IMR-90 (cell line): ENCODE results near the gene NRXN2. TPM values are rescaled to one million over a fixed set of nuclear protein-coding genes. Genes with fewer than 3 reads are reported as not detected.

Source experiments
- ATAC-seq: fragments of 200-7000 bp; cut with Tn5 transposase; 2 replicates; pipeline ENCODE4 v1.9.1; 2020; ENCODE audit warnings: low read depth, mild to moderate bottlenecking, moderate library complexity
- BruUV-seq: library from RNA; stranded (reverse); fragments of 400-500 nt; replicated peaks from 2 replicates; lab custom pipeline; 2021; lab: Mats Ljungman, UMichigan
- CTCF ChIA-PET: fragments of 300-600 bp; formaldehyde crosslinking; extraction: SDS; loops from one replicate; lab custom pipeline; 2021; ENCODE audit warnings: antibody characterized with exemption; lab: Yijun Ruan, JAX
- POLR2A ChIA-PET: fragments of 300-600 bp; sonication (Branson Sonifier 250); formaldehyde crosslinking; loops from one replicate; lab custom pipeline; 2022; ENCODE audit warnings: antibody characterized with exemption; ENCODE audit not compliant: unreplicated experiment; lab: Charles Lee
- DNase-seq: peaks from one replicate; pipeline ENCODE4 v3.0.0; 2013
- H2AFZ ChIP-seq: replicated peaks from 2 replicates; pipeline ENCODE3; 2013; ENCODE audit warnings: low read length, mild to moderate bottlenecking; ENCODE audit not compliant: poor library complexity
- H2AK5ac ChIP-seq: 2 replicates; pipeline ENCODE4 v1.6.1; 2013; ENCODE audit warnings: low read depth, low read length, inconsistent platforms
- H2AK9ac ChIP-seq: replicated peaks from 2 replicates; pipeline ENCODE3; 2013; ENCODE audit warnings: mild to moderate bottlenecking, low read depth, low read length, moderate library complexity; ENCODE audit not compliant: poor library complexity
- H2BK120ac ChIP-seq: 2 replicates; pipeline ENCODE4 v1.6.1; 2013; ENCODE audit warnings: low read depth, low read length, inconsistent platforms
- H2BK15ac ChIP-seq: 3 replicates; pipeline ENCODE4 v1.6.1; 2013; ENCODE audit warnings: low read depth, low read length, inconsistent platforms
- H2BK20ac ChIP-seq: 2 replicates; pipeline ENCODE4 v1.6.1; 2013; ENCODE audit warnings: low read depth, mild to moderate bottlenecking, inconsistent platforms, low read length, moderate library complexity
- H2BK5ac ChIP-seq: 2 replicates; pipeline ENCODE4 v1.6.1; 2013; ENCODE audit warnings: mild to moderate bottlenecking, low read depth, low read length, inconsistent platforms; ENCODE audit not compliant: poor library complexity, severe bottlenecking
- H3K14ac ChIP-seq: replicated peaks from 2 replicates; pipeline ENCODE4 v1.6.1; 2013; ENCODE audit warnings: low read depth, low read length, inconsistent platforms
- H3K18ac ChIP-seq: 2 replicates; pipeline ENCODE4 v1.6.1; 2013; ENCODE audit warnings: low read depth, low read length, control low read depth
- H3K23ac ChIP-seq: 2 replicates; pipeline ENCODE4 v1.6.1; 2013; ENCODE audit warnings: low read depth, low read length, inconsistent platforms
- H3K27ac ChIP-seq: 2 replicates; pipeline ENCODE4 v1.5.1; 2013; ENCODE audit warnings: mild to moderate bottlenecking, control low read depth, low read length; ENCODE audit not compliant: insufficient read depth
- H3K27me3 ChIP-seq: 2 replicates; pipeline ENCODE4 v1.6.1; 2013; ENCODE audit warnings: low read length; ENCODE audit not compliant: control insufficient read depth, insufficient read depth
- H3K36me3 ChIP-seq: 2 replicates; pipeline ENCODE4 v1.6.1; 2013; ENCODE audit warnings: low read length, mixed read lengths; ENCODE audit not compliant: control insufficient read depth, insufficient read depth
- H3K4ac ChIP-seq: 2 replicates; pipeline ENCODE4 v1.6.1; 2013; ENCODE audit warnings: low read depth, low read length, inconsistent platforms
- H3K4me1 ChIP-seq: 2 replicates; pipeline ENCODE4 v1.6.1; 2013; ENCODE audit warnings: low read length, mixed read lengths; ENCODE audit not compliant: control insufficient read depth, insufficient read depth
- H3K4me2 ChIP-seq: 2 replicates; pipeline ENCODE4 v1.6.1; 2013; ENCODE audit warnings: low read depth, mild to moderate bottlenecking, control low read depth, low read length, moderate library complexity
- H3K4me3 ChIP-seq: 2 replicates; pipeline ENCODE4 v1.5.1; 2013; ENCODE audit warnings: low read depth, mild to moderate bottlenecking, control low read depth, low read length, moderate library complexity; ENCODE audit not compliant: insufficient read depth
- H3K56ac ChIP-seq: 2 replicates; pipeline ENCODE4 v1.6.1; 2013; ENCODE audit warnings: low read length, inconsistent platforms; ENCODE audit not compliant: insufficient read depth; ENCODE audit errors: extremely low read depth
- H3K79me1 ChIP-seq, 2 experiments: 2 replicates each; pipeline ENCODE4 v1.6.1; 2013; ENCODE audit warnings: low read length in 2 of 2, inconsistent platforms in 1 of 2, low read depth in 1 of 2
- H3K9ac ChIP-seq: 2 replicates; pipeline ENCODE4 v1.6.1; 2013; ENCODE audit warnings: low read depth, low read length, control low read depth
- H3K9me1 ChIP-seq: 2 replicates; pipeline ENCODE4 v1.6.1; 2013; ENCODE audit warnings: low read length, inconsistent platforms; ENCODE audit not compliant: insufficient read depth
- H3K9me3 ChIP-seq: 2 replicates; pipeline ENCODE4 v1.6.1; 2013; ENCODE audit warnings: low read length; ENCODE audit not compliant: control insufficient read depth, insufficient read depth
- H4K20me1 ChIP-seq: 2 replicates; pipeline ENCODE4 v1.6.1; 2013; ENCODE audit warnings: low read length, inconsistent platforms; ENCODE audit not compliant: insufficient read depth
- H4K5ac ChIP-seq: 2 replicates; pipeline ENCODE4 v1.6.1; 2013; ENCODE audit warnings: mild to moderate bottlenecking, low read depth, low read length, control low read depth
- H4K8ac ChIP-seq, 2 experiments: 2 replicates each; pipeline ENCODE4 v1.6.1; 2013; ENCODE audit warnings: low read depth in 2 of 2, low read length in 2 of 2, control low read depth in 1 of 2, inconsistent platforms in 1 of 2
- H4K91ac ChIP-seq: 2 replicates; pipeline ENCODE4 v1.6.1; 2013; ENCODE audit warnings: low read depth, low read length, inconsistent platforms; ENCODE audit not compliant: insufficient read depth
- BHLHE40 ChIP-seq: fragments of 150-350 bp; IDR thresholded peaks from 2 replicates; pipeline ENCODE4 v1.6.1; 2016; ENCODE audit warnings: mild to moderate bottlenecking, low read depth, low read length
- CEBPB ChIP-seq: IDR thresholded peaks from 2 replicates; pipeline ENCODE4 v1.6.1; 2012; ENCODE audit warnings: low read depth, low read length, improper control_type of control experiment
- CHD1 ChIP-seq: IDR thresholded peaks from 2 replicates; pipeline ENCODE4 v1.6.1; 2012; ENCODE audit warnings: low read depth, low read length, improper control_type of control experiment
- MAFK ChIP-seq: IDR thresholded peaks from 2 replicates; pipeline ENCODE4 v1.6.1; 2012; ENCODE audit warnings: low read depth, low read length, improper control_type of control experiment
- MAZ ChIP-seq: IDR thresholded peaks from 2 replicates; pipeline ENCODE4 v1.6.1; 2012; ENCODE audit warnings: low read depth, mild to moderate bottlenecking, low read length, improper control_type of control experiment, moderate library complexity, borderline replicate concordance
- MXI1 ChIP-seq: IDR thresholded peaks from 2 replicates; pipeline ENCODE4 v1.6.1; 2012; ENCODE audit warnings: low read depth, mild to moderate bottlenecking, low read length, moderate library complexity, borderline replicate concordance
- NFE2L2 ChIP-seq: fragments of 150-350 bp; IDR thresholded peaks from 2 replicates; pipeline ENCODE4 v1.6.1; 2016; ENCODE audit warnings: low read depth, mild to moderate bottlenecking, low read length
- POLR2A ChIP-seq: IDR thresholded peaks from 2 replicates; pipeline ENCODE4 v1.6.1; 2012; ENCODE audit warnings: mild to moderate bottlenecking, low read depth, low read length
- RAD21 ChIP-seq: IDR thresholded peaks from 2 replicates; pipeline ENCODE4 v1.6.1; 2012; ENCODE audit warnings: low read length, improper control_type of control experiment
- RCOR1 ChIP-seq: IDR thresholded peaks from 2 replicates; pipeline ENCODE4 v1.6.1; 2012; ENCODE audit warnings: mild to moderate bottlenecking, low read length, improper control_type of control experiment; ENCODE audit not compliant: insufficient replicate concordance
- RFX5 ChIP-seq: IDR thresholded peaks from 2 replicates; pipeline ENCODE4 v1.8.0; 2012; ENCODE audit warnings: low read depth, mild to moderate bottlenecking, low read length, moderate library complexity
- SMC3 ChIP-seq: fragments of 150-350 bp; IDR thresholded peaks from 2 replicates; pipeline ENCODE4 v1.6.1; 2016; ENCODE audit warnings: low read depth, mild to moderate bottlenecking, antibody characterized with exemption, low read length, moderate library complexity
- WGBS, 2 experiments: methylation state at CpG; one replicate each; pipeline versions ENCODE4 v1.1.5 to v1.1.7; 2013; ENCODE audit warnings: missing lambda C conversion rate in 2 of 2; ENCODE audit not compliant: insufficient read length in 1 of 2; ENCODE audit errors: extremely low coverage in 2 of 2; 5-methylcytosine and 5-hydroxymethylcytosine counted together
- dilution Hi-C: fragments of 300-500 bp; cut with HindIII; formaldehyde crosslinking; loops from one replicate; pipeline ENCODE4 v1.14.3; 2018; ENCODE audit warnings: low sequenced_read_pairs; ENCODE audit not compliant: unreplicated experiment
- in situ Hi-C: fragments of 300-500 bp; cut with MboI; formaldehyde crosslinking; loops from 3 replicates; pipeline ENCODE4 v1.14.3; 2019; ENCODE audit warnings: low sequenced_read_pairs, inconsistent platforms, mixed read lengths
- intact Hi-C: fragments of 100-400 bp; cut with micrococcal nuclease; formaldehyde crosslinking; loops from 2 replicates; pipeline ENCODE4 v1.10.0; 2022
- polyA plus RNA-seq, 3 experiments: library from polyadenylated mRNA; depleted of rRNA; stranded (reverse); fragments of >200 nt; gene quantifications; 2 replicates each; pipeline ENCODE4 v1.2.3, GENCODE V29; 2012; ENCODE audit warnings: low replicate concordance in 1 of 3
- total RNA-seq: library from RNA; depleted of rRNA; stranded (reverse); fragments of >200 nt; gene quantifications from 2 replicates; pipeline ENCODE4 v1.2.3, GENCODE V29; 2012
- TF ChIP-seq, protein P1 (sequence below): fragments of 150-350 bp; IDR thresholded peaks from 2 replicates; pipeline ENCODE4 v1.6.1; 2017; ENCODE audit warnings: mild to moderate bottlenecking, antibody characterized with exemption, low read length, low read depth
- TF ChIP-seq, protein P2 (sequence below): conservative IDR thresholded peaks from 2 replicates; pipeline ENCODE4 v1.5.1; 2012; ENCODE audit warnings: mild to moderate bottlenecking, low read depth, low read length, improper control_type of control experiment
- TF ChIP-seq, protein P3 (sequence below): fragments of 150-350 bp; IDR thresholded peaks from 2 replicates; pipeline ENCODE4 v1.6.1; 2016; ENCODE audit warnings: low read depth, mild to moderate bottlenecking, low read length, moderate library complexity, borderline replicate concordance

Gene NRXN2
- total and polyA plus RNA-seq, 2 of the 4 experiments (the other 2 are of a cell fraction) = 0.18 to 0.22 TPM

DNA sequence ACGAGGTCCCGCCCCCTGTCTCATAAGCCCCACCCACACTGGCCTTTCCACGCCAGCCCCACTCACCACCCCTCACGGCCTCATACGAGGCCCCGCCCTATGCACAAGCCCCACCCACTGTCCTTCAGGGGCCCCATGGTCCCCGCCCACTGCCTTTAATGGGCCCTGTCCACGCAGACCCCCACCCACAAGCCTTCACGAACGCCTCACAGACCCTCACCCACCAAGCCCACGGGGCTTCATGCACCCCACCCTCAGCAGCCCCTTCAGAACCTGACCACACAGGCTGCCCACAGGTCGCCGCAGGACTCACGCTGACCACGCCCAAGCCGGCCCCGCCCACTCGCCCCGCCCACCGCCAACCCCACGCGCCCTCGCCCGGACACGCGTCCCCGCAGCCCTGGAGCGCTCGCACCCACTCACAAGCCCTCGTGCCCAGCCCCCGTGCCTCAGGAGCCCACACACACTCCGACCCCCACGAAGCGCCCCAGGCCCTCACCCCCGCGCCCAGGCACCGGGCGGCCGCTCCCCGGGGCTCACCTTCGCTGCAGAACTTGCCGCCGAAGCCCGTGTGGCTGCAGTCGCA, 10.5 kb downstream of the NRXN2 start:
- dilution Hi-C loops (no loop called here), in situ Hi-C loops (no loop called here), intact Hi-C loops (loop anchor here (5.0 kb wide), 1 partner anchor 225 kb away; the partner anchor contains the start of gene GPHA2)
- CTCF ChIA-PET = no interaction called here
- no peaks in the 10 kb centered on the region; the same call in 1 of the 2 replicates for H3K4me1 ChIP-seq
- no peak overlapping the region for H2BK120ac ChIP-seq
- H3K23ac ChIP-seq = no peak overlapping the region
- H4K20me1 ChIP-seq = 0 out of 2 replicates have a peak, but pooled peaks cover 3% of the 10 kb centered on the region
- TF ChIP-seq, protein P1, sequence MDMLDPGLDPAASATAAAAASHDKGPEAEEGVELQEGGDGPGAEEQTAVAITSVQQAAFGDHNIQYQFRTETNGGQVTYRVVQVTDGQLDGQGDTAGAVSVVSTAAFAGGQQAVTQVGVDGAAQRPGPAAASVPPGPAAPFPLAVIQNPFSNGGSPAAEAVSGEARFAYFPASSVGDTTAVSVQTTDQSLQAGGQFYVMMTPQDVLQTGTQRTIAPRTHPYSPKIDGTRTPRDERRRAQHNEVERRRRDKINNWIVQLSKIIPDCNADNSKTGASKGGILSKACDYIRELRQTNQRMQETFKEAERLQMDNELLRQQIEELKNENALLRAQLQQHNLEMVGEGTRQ = no peak
- TF ChIP-seq MAZ (no peak), MAFK (no peak), CEBPB (no peak), POLR2A (no peak), NFE2L2 (no peak), MXI1 (no peak), RAD21 (no peak), CHD1 (no peak), RCOR1 (no peak), RFX5 (no peak), SMC3 (no peak), BHLHE40 (no peak)
- TF ChIP-seq, protein P2, sequence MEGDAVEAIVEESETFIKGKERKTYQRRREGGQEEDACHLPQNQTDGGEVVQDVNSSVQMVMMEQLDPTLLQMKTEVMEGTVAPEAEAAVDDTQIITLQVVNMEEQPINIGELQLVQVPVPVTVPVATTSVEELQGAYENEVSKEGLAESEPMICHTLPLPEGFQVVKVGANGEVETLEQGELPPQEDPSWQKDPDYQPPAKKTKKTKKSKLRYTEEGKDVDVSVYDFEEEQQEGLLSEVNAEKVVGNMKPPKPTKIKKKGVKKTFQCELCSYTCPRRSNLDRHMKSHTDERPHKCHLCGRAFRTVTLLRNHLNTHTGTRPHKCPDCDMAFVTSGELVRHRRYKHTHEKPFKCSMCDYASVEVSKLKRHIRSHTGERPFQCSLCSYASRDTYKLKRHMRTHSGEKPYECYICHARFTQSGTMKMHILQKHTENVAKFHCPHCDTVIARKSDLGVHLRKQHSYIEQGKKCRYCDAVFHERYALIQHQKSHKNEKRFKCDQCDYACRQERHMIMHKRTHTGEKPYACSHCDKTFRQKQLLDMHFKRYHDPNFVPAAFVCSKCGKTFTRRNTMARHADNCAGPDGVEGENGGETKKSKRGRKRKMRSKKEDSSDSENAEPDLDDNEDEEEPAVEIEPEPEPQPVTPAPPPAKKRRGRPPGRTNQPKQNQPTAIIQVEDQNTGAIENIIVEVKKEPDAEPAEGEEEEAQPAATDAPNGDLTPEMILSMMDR = no peak
- TF ChIP-seq, protein P3, sequence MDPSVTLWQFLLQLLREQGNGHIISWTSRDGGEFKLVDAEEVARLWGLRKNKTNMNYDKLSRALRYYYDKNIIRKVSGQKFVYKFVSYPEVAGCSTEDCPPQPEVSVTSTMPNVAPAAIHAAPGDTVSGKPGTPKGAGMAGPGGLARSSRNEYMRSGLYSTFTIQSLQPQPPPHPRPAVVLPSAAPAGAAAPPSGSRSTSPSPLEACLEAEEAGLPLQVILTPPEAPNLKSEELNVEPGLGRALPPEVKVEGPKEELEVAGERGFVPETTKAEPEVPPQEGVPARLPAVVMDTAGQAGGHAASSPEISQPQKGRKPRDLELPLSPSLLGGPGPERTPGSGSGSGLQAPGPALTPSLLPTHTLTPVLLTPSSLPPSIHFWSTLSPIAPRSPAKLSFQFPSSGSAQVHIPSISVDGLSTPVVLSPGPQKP = no peak
- ATAC-seq (no peak), DNase-seq (no peak)
- no peak overlapping the region for H4K8ac ChIP-seq
- no peak overlapping the region for H3K27ac ChIP-seq
- H3K4me3 ChIP-seq = no peak overlapping the region
- WGBS, 2 experiments = 11% methylated on average over 16 of the region's 45 CpGs; no CpG with 5 or more reads in 1 of the 2 experiments
- H3K4ac ChIP-seq = no peak overlapping the region
- no peak overlapping the region for H4K91ac ChIP-seq
- H3K14ac ChIP-seq = no peak overlapping the region
- H2BK5ac ChIP-seq = no peak overlapping the region
- no peak overlapping the region for H2BK20ac ChIP-seq
- H3K79me1 ChIP-seq = no peaks in the 10 kb centered on the region
- no peak overlapping the region for H2AK5ac ChIP-seq
- peaks cover 75% of the 10 kb centered on the region for H3K27me3 ChIP-seq
- POLR2A ChIA-PET = no interaction called here
- no peak overlapping the region for H2AFZ ChIP-seq
- BruUV-seq = no TSS peak
- H3K9me3 ChIP-seq = no peaks in the 10 kb centered on the region
- H4K5ac ChIP-seq = no peak overlapping the region
- H3K18ac ChIP-seq = no peak overlapping the region
- no peak overlapping the region for H2AK9ac ChIP-seq
- H2BK15ac ChIP-seq = no peak overlapping the region
- no peak overlapping the region for H3K4me2 ChIP-seq
- H3K9ac ChIP-seq = no peak overlapping the region
- no peaks in the 10 kb centered on the region for H3K36me3 ChIP-seq
- no peak overlapping the region for H3K56ac ChIP-seq
- H3K9me1 ChIP-seq = 0 out of 2 replicates have a peak, but pooled peaks cover 4% of the 10 kb centered on the region
